CD4-positive, alpha-beta T cell treated with Interleukin-15 for 4 hours (primary cell): Measurements from ENCODE around the gene ABCD4.
"Not testable (repeated sequence)": the region's sequence is repeated elsewhere in the genome, so short reads cannot be mapped to it uniquely, and the experiment has no call there.

ENCODE experiments used
- DNase-seq: peaks from one replicate; pipeline ENCODE4 v3.0.0-alpha.2; 2020; ENCODE audit warnings: low spot score

Gene ABCD4

DNA sequence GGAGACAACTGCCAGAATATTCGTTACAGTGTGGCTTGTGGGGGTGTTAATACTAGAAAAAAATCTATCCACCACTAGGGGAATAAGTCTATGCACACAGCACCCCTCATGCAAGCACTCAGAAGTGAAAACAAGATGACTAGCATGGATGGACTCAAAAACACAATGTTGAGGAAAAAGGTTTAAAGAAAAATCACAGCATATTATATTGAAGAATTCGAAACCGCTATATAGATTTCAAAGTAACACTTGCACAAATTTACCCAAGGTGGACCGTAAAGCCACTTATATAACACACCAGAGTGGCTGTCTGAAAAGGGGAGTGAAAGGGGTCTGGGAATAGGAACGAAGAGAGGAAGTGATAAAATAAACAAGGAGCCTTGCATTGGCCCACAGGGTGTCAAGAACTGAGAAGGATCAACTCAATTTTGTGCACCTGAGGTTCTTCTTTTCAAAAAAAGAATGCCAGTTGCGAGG, 544 bp downstream of the ABCD4 start:
- DNase-seq = peak; percentile 59

- DNase-seq = no peak
These were observed 1.1 kb downstream of the ABCD4 start for GRCh38 chr14:74301594-74302151.

DNA sequence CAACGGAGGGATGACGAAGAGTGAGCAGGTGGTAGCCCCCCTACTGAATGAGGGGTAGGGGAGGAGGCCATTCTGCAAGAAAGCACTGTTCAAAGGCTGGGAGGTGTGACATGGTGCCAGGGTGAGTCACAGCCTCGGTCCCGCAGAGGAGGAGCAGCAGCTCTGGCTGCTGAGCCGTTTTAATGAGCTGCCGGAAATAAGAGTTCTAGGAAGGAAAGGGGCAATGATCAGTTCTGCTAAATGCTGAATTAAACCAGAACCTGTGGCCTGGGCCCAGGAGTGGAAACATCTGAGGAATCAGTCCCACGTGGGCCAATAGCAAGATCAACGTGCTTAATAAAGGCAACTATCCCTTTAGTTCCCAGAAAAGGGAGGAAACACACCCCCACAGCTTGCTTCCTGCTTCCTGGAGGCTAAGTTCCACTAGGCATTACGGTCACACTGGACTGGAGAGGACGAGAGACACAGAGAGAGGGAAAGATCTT, 3.6 kb downstream of the ABCD4 start:
- DNase-seq = peak; percentile 68

DNA sequence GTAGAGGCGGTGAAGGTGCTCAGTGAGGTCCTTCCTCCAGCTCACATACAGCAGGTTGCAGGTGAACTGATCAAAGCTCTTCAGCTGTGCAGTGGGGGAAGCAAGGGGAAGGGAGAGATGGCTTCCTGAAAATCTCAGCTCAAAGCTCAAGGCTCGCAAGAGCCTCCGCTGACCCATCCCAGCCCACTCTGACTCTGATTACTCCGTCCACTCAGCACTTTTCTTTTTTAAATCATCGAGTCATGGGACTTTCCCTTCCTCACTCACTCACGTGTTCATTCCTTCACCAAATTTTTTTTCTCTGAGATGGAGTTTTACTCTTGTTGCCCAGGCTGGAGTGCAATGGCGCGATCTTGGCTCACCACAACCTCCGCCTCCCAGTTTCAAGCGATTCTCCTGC, 4.7 kb downstream of the ABCD4 start:
- DNase-seq = no peak

GRCh38 chr14:74296037-74296467, 6.7 kb downstream of the ABCD4 start:
- DNase-seq = no peak

DNA sequence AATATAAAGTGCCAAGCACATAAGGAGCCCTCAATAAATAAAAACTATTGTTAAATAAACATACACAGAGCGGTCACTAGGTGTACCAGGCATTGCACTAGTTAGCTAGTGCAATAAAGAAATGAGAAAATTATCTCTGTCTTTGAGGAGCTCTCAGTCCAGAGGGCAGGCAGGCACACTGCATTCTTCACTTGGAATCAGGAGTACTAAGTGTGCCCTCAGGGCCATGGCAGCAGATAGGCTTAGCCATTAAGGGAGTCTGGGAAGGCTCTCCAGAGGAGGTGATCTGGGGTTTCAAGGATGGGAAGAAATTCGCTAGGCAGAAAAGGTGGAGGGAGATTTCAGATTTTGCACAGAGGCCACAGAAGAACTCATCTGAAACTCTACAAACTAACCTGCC, 9.1 kb downstream of the ABCD4 start:
- DNase-seq = no peak

GRCh38 chr14:74292061-74292460, 10.7 kb downstream of the ABCD4 start:
- no peak for DNase-seq

GRCh38 chr14:74290415-74290814, 12.3 kb downstream of the ABCD4 start:
- peak; percentile 10 for DNase-seq

DNA sequence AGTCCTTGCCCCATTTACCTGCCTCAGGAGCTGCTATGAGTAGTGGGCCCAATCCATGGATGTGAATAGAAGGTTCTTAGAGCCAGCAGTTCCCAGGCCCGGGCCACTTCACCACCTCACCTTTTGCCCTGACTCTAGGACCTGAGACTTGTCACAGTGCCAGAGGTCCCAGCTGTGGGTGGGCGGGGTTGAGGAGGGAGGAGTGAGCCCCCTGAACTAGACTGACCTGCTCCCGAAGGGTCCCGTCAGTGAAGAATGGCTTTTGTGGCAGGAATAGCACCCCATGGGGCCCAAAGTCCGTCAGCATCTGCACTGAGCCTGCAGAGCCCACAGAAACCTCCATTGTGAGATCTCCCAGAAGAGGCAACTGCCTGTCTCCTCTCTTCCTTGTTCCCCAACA, 12.9 kb downstream of the ABCD4 start:
- DNase-seq = no peak

- DNase-seq = no peak
These were observed 16.0 kb downstream of the ABCD4 start for GRCh38 chr14:74286736-74287135.

GRCh38 chr14:74281069-74281468, 21.7 kb downstream of the ABCD4 start:
- DNase-seq = no peak

DNA sequence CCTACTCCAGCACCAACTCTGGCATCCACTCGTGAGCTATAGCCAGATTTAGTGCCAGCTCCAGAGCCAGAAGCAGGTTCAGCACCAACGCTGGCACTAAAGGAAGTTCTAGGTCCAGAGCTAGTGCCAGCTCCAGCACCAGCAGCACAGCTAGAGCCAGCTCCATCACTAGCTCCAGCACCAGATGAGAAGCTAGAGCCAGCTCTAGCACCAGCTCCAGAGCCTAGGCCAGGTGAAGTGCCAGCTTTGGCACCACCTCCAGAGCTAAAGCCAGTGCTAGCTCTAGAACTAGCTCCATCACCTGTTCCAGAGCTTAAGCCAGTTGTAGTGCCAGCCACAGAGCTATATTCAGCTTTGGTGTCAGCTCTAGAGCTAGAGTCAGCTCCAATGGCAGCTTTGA, 24.7 kb downstream of the ABCD4 start:
- no peak for DNase-seq

- no peak for DNase-seq
These were observed 27.4 kb downstream of the ABCD4 start for GRCh38 chr14:74275241-74275841.

GRCh38 chr14:74271365-74271764, 31.4 kb downstream of the ABCD4 start:
- no peak for DNase-seq

DNA sequence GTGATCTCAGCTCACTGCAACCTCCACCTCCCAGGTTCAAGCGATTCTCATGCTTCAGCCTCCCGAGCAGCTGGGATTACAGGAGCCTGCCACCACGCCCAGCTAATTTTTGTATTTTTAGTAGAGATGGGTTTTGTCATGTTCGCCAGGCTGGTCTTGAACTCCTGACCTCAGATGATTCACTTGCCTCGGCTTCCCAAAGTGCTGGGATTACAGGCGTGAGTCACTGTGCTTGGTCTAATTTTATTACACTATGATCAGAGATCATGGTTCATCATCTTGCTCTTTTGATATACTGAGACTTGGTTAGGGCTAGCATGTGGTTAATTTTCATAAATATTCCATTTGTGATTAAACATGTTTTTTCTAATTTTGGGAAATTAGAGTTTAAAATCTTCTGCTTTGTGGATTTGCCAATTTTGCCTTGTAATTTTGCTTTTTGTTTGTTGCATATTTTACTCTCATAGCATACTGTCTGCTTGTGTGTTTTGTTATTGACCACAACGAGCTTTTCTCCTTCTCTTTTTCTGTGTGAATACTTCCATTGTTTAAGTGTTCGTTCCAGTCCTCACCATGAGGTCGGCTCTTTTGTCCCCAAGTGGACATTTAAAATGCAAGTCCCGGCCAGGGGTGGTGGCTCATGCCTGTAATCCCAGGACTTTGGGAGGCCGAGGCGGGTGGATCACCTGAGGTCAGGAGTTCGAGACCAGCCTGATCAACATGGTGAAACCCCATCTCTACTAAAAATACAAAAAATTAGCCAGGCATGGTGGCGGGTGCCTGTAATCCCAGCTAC, 32.2 kb downstream of the ABCD4 start:
- not testable (repeated sequence) for DNase-seq

- DNase-seq = no peak
These were observed 35.1 kb downstream of the ABCD4 start for GRCh38 chr14:74267588-74267987.

- no peak for DNase-seq
These were observed 37.3 kb downstream of the ABCD4 start for GRCh38 chr14:74265301-74265965.

GRCh38 chr14:74263921-74264320, 38.8 kb downstream of the ABCD4 start:
- DNase-seq = no peak

DNA sequence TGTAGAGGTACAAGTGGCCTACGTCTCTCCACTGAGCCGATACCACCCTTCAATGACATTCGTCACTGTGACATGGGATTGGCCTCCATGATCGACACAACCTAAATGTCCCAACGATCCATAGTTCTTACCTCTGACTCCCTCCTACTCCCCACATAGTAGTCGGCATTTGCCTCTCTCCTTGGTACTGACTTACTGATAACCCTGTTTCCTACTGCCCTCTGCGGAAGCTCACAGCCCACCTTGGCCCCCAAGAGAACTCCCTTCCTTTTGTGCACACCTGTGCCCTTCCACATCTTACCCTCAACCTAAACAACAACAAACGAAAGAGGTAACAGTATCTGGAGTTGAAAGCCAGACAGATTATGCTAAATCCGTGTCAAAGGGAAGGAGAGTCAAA, 39.6 kb downstream of the ABCD4 start:
- no peak for DNase-seq

- no peak for DNase-seq
These were observed 40.7 kb downstream of the ABCD4 start for GRCh38 chr14:74262076-74262475.

- no peak for DNase-seq
These were observed 41.4 kb downstream of the ABCD4 start for GRCh38 chr14:74261288-74261687.

DNA sequence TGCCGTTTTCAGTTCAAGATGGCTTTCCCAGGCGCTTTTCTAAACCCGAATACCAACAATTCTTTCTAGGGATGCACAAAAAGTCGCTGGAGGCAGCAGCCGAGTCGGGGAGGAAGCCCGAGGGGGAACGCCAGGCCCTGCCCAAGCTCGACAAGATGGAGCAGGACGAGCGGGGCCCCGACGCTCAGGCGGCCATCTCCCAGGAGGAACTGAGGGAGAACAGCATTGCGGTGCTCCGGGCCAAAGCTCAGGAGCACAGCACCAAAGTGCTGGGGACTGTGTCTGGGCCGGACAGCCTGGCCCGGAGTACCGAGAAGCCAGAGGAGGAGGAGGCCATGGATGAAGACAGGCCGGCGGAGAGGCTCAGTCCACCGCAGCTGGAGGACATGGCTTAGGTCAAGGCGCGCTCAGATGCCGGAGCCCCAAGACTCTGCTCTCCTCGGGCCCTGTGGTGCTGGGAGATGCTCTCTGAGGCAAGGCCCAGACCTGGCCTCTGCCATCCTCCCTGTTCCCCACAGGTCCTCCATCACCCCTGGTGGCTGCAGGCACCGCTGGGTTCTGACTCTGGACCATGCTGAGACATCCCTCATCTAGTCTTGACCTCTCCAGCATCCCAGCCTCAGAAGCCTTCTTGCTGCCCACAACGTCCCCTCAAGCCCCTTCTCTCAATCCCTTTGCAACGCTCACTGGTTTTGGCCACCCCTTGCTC, 42.1 kb downstream of the ABCD4 start:
- no peak for DNase-seq
